GM12872 (cell line): ENCODE measurements around the gene CDYL2.

Experiments
- CTCF ChIP-seq: IDR thresholded peaks from 3 replicates; pipeline ENCODE4 v1.5.1; 2011; ENCODE audit warnings: low read depth, mild to moderate bottlenecking, low read length, moderate library complexity; ENCODE audit not compliant: insufficient read depth

Gene CDYL2

GRCh38 chr16:80622007-80622406 is 182.4 kb downstream of the CDYL2 start:
- no peak for TF ChIP-seq CTCF

- no peak for TF ChIP-seq CTCF
Measured at GRCh38 chr16:80620736-80621605, 183.4 kb downstream of the CDYL2 start.

GRCh38 chr16:80619824-80620223 is 184.6 kb downstream of the CDYL2 start:
- no peak for TF ChIP-seq CTCF

- no peak for TF ChIP-seq CTCF
Measured at GRCh38 chr16:80618862-80619648, 185.3 kb downstream of the CDYL2 start.

- no peak for TF ChIP-seq CTCF
Measured at GRCh38 chr16:80616362-80616761, 188.0 kb downstream of the CDYL2 start.

- TF ChIP-seq CTCF, result no peak
Measured at GRCh38 chr16:80615735-80616134, 188.7 kb downstream of the CDYL2 start.

- no peak for TF ChIP-seq CTCF
Measured at GRCh38 chr16:80614908-80615671, 189.3 kb downstream of the CDYL2 start.
